ENCODE measurements around the gene FLT1.

Gene FLT1

DNA sequence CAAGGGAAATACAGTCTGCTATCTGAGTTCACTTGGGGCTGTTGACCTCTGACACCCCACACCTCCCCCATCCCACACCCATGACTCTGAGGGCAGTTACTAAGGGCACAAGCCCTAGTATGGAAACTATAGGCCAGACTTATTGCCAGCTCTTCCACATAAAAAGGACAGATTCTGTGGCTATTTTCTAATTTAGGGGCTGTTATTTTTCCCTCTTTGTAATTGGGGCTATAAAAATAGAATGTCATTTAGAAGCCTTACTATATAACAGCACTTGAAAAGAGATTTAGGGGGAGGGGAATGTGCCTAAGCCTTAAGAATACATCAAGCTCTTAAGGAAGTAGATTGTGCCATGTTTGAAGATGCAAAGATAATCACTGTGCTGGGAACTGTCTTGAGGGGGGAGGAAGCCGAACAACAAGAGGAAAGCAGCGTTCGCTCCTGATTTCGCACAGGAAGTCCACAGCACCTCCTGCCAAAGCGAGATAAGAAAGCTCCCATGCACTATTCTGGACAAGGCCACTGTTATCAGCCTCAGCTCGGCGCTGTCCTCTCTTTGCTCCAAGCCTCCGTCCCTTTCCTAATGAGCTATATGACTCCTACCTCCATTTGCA, 86.6 kb downstream of the FLT1 start:
- Histone ChIP-seq H3K4me1 (ENCODE audit: control insufficient read depth, insufficient read depth, low read length) (no peaks in the 10 kb centered on the region), H3K4me3 (ENCODE audit: low read length) (no peak overlapping the region), H3K27me3 (ENCODE audit: control insufficient read depth, insufficient read depth, low read length) (no peaks in the 10 kb centered on the region), H3K9me3 (ENCODE audit: control insufficient read depth, low read length) (no peaks in the 10 kb centered on the region), H3K9ac (ENCODE audit: low read length) (no peak overlapping the region), H3K36me3 (ENCODE audit: control insufficient read depth, insufficient read depth, low read length) (no peaks in the 10 kb centered on the region)

DNA sequence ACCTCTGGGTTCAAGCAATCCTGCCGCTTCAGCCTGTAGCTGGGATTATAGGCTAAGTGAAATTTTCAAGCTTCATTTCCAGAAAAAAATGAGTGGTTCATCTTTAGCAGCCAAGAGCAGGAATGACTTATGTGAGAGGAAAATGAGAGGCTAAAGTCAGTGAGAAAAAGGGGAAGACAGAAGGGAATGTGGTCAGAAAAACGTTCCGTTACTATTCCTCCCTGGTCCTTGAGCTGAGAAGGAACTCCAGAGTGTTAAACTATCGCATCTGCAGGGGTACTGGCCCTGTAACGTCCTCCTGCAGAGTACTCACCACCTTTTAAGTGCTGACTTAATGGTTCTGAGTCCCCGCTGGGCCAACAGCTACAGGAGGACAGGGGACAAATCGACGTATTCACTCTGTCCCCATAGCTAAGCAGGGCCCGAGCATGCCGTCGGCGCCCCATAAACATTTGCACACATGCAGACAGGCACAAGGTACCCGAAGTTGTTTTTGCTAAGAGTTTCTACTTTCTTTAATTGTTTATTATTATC, 88.1 kb downstream of the FLT1 start:
- H3K27me3 ChIP-seq (ENCODE audit: control insufficient read depth, insufficient read depth, low read length) = no peaks in the 10 kb centered on the region
- no peak overlapping the region for H3K4me3 ChIP-seq (ENCODE audit: low read length)
- H3K36me3 ChIP-seq (ENCODE audit: control insufficient read depth, insufficient read depth, low read length) = no peaks in the 10 kb centered on the region
- H3K9me3 ChIP-seq (ENCODE audit: control insufficient read depth, low read length) = no peaks in the 10 kb centered on the region
- no peak overlapping the region for H3K9ac ChIP-seq (ENCODE audit: low read length)
- no peaks in the 10 kb centered on the region for H3K4me1 ChIP-seq (ENCODE audit: control insufficient read depth, insufficient read depth, low read length)

DNA sequence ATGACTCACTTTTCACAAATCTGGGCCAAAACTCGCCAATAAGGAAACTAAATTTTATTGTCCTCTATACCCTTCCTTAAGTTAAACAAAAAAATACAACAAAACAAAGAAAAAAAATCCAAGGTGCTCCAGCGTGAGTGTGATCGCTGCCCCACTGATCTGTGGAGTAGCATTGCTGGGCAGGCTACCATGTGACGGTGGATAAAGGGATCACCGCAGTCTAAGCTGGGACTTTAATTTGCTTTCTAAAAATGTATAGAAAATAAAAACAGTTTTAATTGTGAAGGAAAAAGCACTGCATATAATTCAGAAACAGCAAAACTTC, 92.9 kb downstream of the FLT1 start:
- Histone ChIP-seq H3K36me3 (ENCODE audit: control insufficient read depth, insufficient read depth, low read length) (no peaks in the 10 kb centered on the region), H3K4me3 (ENCODE audit: low read length) (no peak overlapping the region), H3K9me3 (ENCODE audit: control insufficient read depth, low read length) (no peaks in the 10 kb centered on the region), H3K4me1 (ENCODE audit: control insufficient read depth, insufficient read depth, low read length) (no peaks in the 10 kb centered on the region), H3K27me3 (ENCODE audit: control insufficient read depth, insufficient read depth, low read length) (no peaks in the 10 kb centered on the region), H3K9ac (ENCODE audit: low read length) (no peak overlapping the region)

DNA sequence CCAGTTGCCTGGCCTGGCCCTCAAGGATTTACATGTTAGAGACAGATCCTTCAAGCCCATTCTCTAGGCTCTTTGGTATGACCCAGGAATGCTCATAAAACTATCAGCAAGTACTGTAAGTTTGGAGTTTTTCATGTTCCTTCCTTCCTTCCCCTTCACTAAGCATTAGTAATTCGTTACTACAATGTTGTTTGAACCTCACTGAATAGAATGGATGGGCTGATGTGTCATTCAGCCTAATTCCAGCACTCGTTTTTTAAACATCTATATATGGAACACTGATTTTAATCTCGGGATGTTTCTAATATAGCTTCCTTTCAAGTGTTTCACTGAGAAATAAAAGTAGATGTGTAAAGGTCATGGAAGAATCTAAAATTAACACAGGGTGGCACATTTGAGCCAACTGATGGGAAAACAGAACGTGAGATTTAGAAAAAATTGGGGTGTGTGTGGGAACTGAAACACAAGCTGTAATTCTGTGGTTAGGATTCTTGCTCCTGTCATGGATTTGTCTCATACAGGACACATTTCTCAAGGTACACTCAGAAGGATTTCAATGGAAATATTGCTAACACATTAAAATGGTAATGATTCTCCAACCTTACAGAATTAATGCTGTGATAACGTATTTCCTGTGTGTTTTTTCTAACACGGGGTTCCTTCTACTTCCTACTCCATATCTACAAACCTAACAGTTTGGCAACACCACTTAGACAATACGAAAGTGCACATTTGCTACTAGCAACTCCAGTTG, 93.4 kb downstream of the FLT1 start:
- Histone ChIP-seq H3K4me3 (ENCODE audit: low read length) (no peak overlapping the region), H3K4me1 (ENCODE audit: control insufficient read depth, insufficient read depth, low read length) (no peaks in the 10 kb centered on the region), H3K9me3 (ENCODE audit: control insufficient read depth, low read length) (no peaks in the 10 kb centered on the region), H3K36me3 (ENCODE audit: control insufficient read depth, insufficient read depth, low read length) (no peaks in the 10 kb centered on the region), H3K9ac (ENCODE audit: low read length) (no peak overlapping the region), H3K27me3 (ENCODE audit: control insufficient read depth, insufficient read depth, low read length) (no peaks in the 10 kb centered on the region)

DNA sequence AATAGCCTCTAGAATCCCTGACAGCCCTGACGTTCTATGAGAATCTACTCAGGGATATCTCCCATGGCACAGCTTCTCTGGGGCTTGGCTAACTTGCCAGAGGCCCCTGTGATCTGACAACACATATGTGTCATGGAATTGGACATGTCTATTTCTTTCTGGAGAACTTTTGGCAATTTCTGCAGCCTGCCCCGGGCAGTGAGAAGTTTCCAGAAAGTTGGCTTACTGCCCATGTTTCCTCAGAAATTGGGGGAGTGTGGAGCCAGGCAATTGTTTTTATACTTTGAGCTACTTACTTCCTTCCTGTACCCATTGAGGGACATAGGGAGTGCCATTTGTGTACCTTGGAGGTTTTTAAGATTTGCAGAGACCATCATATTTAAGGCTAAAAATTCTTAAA, 98.9 kb downstream of the FLT1 start:
- H3K9me3 ChIP-seq (ENCODE audit: control insufficient read depth, low read length) = no peaks in the 10 kb centered on the region
- no peaks in the 10 kb centered on the region for H3K4me1 ChIP-seq (ENCODE audit: control insufficient read depth, insufficient read depth, low read length)
- no peaks in the 10 kb centered on the region for H3K27me3 ChIP-seq (ENCODE audit: control insufficient read depth, insufficient read depth, low read length)
- H3K9ac ChIP-seq (ENCODE audit: low read length) = no peak overlapping the region
- H3K4me3 ChIP-seq (ENCODE audit: low read length) = no peak overlapping the region
- H3K36me3 ChIP-seq (ENCODE audit: control insufficient read depth, insufficient read depth, low read length) = no peaks in the 10 kb centered on the region

DNA sequence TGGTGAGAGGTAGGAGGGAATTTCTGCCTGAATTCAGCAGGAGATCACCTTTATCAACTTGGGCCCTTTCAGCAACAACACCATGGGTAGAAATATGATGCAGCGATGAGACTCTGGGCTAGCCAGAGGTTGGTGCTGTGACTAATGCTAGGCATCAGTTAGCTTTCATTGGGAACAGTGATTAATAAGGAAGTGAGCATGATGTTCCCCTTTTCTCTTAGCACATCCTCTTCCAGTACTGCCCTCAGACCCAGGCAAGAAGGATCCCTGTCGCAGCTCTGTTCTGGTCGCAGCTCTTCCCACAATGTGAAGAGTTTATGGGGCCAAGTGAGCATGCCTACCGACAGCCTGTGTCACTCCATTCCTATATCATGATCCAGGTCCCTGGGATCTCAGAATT, 100.5 kb downstream of the FLT1 start:
- Histone ChIP-seq H3K9me3 (ENCODE audit: control insufficient read depth, low read length) (no peaks in the 10 kb centered on the region), H3K4me3 (ENCODE audit: low read length) (no peak overlapping the region), H3K36me3 (ENCODE audit: control insufficient read depth, insufficient read depth, low read length) (no peaks in the 10 kb centered on the region), H3K9ac (ENCODE audit: low read length) (no peak overlapping the region), H3K4me1 (ENCODE audit: control insufficient read depth, insufficient read depth, low read length) (no peaks in the 10 kb centered on the region), H3K27me3 (ENCODE audit: control insufficient read depth, insufficient read depth, low read length) (no peaks in the 10 kb centered on the region)

DNA sequence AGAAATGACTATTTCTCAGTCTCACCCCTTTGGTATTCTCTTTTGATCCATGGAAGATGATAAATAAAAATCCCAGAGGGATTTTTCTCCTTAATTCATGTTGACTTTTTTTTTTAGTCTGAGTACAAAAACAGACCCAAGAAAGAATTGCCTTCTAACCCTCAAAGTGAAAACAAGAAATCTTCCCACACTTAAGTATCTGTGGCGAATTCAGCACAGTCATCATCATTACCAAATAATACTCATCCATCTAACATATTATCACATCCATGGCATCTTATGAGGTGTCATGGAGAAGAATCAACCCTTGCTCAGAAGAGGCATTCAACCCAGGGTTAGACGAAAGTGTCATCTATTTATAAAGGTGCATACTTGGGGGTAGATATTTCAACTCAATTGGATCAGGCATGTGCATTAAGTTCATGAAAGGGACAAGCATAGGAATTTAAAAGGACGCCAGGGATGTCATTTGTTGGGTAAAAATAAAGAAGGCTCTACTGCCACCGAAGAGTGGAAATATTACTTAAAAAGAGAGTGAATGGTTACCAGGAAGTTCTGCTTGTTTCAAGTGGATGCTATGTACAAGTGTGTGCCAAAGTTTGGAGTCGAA, 101.9 kb downstream of the FLT1 start:
- no peaks in the 10 kb centered on the region for H3K4me1 ChIP-seq (ENCODE audit: control insufficient read depth, insufficient read depth, low read length)
- H3K36me3 ChIP-seq (ENCODE audit: control insufficient read depth, insufficient read depth, low read length) = no peaks in the 10 kb centered on the region
- no peaks in the 10 kb centered on the region for H3K27me3 ChIP-seq (ENCODE audit: control insufficient read depth, insufficient read depth, low read length)
- H3K9ac ChIP-seq (ENCODE audit: low read length) = no peak overlapping the region
- H3K4me3 ChIP-seq (ENCODE audit: low read length) = no peak overlapping the region
- H3K9me3 ChIP-seq (ENCODE audit: control insufficient read depth, low read length) = no peaks in the 10 kb centered on the region

DNA sequence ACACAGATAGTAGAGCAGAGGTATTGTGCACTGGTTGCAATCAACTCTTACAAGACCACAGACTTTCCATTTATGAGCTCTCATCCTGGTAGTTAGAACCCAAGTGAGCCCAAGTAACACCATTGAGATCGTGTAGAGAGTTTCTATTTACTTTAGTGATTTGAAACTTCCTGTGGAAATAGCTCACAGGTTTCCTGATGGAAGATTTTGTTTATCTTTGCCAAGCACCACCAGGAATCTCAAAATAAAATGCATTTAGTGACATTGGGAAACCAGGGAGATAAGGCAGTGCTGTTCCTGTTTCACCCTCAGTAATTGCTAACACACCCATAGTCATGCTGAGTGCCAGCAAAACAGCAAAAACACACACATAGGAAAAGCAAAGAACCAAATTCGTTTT, 102.5 kb downstream of the FLT1 start:
- no peak overlapping the region for H3K4me3 ChIP-seq (ENCODE audit: low read length)
- H3K9me3 ChIP-seq (ENCODE audit: control insufficient read depth, low read length) = no peaks in the 10 kb centered on the region
- H3K9ac ChIP-seq (ENCODE audit: low read length) = no peak overlapping the region
- H3K27me3 ChIP-seq (ENCODE audit: control insufficient read depth, insufficient read depth, low read length) = no peaks in the 10 kb centered on the region
- H3K4me1 ChIP-seq (ENCODE audit: control insufficient read depth, insufficient read depth, low read length) = no peaks in the 10 kb centered on the region
- no peaks in the 10 kb centered on the region for H3K36me3 ChIP-seq (ENCODE audit: control insufficient read depth, insufficient read depth, low read length)

DNA sequence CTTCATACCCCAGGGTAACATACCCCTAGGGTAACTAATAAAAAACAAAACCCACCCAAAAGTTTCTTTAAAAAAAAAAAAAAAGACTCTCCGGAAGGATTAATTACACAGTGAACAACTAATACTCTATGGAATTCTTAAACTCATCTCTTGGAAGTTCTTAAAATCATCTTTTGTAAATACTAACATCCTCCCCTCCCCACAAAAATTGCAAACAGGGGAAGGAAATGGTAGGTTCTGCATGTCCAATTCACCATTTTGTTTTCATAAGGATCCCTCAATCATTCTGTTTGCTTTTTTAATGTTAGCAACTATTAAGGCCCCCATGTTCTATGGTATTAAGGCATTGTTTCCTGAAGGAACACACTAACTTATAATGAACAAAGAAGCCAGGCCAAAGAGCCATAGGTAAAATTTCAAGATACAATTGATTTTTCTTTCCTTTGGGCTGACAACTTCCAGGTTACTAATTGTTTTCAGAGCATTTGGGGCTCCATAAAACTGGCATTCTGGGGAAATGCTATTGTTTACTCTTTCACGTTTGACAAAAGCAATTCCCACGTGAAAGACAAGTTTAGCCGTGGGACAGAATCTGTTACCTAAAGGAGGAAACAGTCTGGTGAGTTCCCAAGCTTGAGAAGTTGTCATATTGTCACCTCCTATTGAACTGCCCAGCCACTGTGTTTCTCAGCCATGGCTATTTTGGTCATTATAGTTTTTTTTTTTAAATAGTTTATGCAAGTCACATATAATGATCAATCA, 107.0 kb downstream of the FLT1 start:
- H3K9ac ChIP-seq (ENCODE audit: low read length) = no peak overlapping the region
- no peaks in the 10 kb centered on the region for H3K4me1 ChIP-seq (ENCODE audit: control insufficient read depth, insufficient read depth, low read length)
- H3K27me3 ChIP-seq (ENCODE audit: control insufficient read depth, insufficient read depth, low read length) = no peaks in the 10 kb centered on the region
- no peaks in the 10 kb centered on the region for H3K36me3 ChIP-seq (ENCODE audit: control insufficient read depth, insufficient read depth, low read length)
- no peak overlapping the region for H3K4me3 ChIP-seq (ENCODE audit: low read length)
- H3K9me3 ChIP-seq (ENCODE audit: control insufficient read depth, low read length) = no peaks in the 10 kb centered on the region

DNA sequence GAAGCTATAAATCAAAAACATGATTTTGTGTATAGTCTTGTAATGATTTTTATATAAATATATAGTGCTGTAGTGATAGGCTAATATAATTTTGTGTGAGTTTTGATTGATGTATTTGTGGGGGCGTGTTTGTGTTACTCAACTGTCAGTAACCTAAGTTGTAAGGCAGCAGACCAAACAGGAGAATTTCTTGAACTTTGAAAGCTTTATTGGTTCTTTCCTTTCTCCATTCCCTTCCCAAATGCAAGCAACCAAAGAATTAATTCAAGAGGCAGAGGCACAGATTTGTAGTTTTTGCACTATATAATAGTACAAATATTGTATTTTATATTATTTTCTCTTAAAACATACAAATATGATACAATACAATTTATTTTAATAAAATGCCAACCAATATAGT, 109.6 kb downstream of the FLT1 start:
- no peaks in the 10 kb centered on the region for H3K36me3 ChIP-seq (ENCODE audit: control insufficient read depth, insufficient read depth, low read length)
- no peaks in the 10 kb centered on the region for H3K4me1 ChIP-seq (ENCODE audit: control insufficient read depth, insufficient read depth, low read length)
- no peaks in the 10 kb centered on the region for H3K9me3 ChIP-seq (ENCODE audit: control insufficient read depth, low read length)
- no peak overlapping the region for H3K4me3 ChIP-seq (ENCODE audit: low read length)
- no peak overlapping the region for H3K9ac ChIP-seq (ENCODE audit: low read length)
- no peaks in the 10 kb centered on the region for H3K27me3 ChIP-seq (ENCODE audit: control insufficient read depth, insufficient read depth, low read length)

DNA sequence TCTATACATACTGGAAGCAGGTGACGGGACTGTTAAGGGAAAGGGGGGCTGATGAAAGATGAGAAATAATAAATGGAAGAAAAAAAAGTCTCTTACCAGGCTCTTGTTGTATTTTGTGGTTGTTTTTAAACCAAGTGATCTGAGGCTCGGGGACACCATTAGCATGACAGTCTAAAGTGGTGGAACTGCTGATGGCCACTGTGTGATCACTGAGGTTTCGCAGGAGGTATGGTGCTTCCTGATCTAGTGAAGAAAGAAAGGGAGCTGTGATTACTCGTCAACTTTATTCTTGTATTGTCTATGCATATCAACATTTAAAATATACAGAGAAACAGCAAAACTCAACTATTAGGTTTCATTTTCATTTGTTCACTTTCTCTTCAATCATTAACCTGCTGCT, 110.1 kb downstream of the FLT1 start:
- no peaks in the 10 kb centered on the region for H3K9me3 ChIP-seq (ENCODE audit: control insufficient read depth, low read length)
- H3K4me1 ChIP-seq (ENCODE audit: control insufficient read depth, insufficient read depth, low read length) = no peaks in the 10 kb centered on the region
- no peaks in the 10 kb centered on the region for H3K27me3 ChIP-seq (ENCODE audit: control insufficient read depth, insufficient read depth, low read length)
- H3K36me3 ChIP-seq (ENCODE audit: control insufficient read depth, insufficient read depth, low read length) = no peaks in the 10 kb centered on the region
- no peak overlapping the region for H3K9ac ChIP-seq (ENCODE audit: low read length)
- no peak overlapping the region for H3K4me3 ChIP-seq (ENCODE audit: low read length)

DNA sequence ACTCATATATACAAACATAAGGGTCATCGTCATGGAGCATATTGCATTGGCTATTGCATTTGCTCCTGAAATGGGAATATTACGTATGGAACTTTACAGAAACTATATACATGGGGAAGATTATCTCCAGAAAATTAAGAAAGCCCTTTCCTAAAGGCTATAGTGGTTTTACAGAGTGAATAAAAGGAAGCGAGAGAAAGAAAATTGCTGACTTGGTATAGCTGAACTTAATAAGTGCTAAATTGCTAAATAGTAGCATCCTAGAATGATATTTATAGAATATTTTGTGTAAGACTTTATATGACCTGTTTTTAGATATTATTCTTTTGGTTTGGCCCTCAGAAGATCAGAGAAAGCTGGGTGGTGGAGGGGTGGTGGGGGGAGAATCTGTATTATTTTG, 114.6 kb downstream of the FLT1 start:
- H3K27me3 ChIP-seq (ENCODE audit: control insufficient read depth, insufficient read depth, low read length) = no peaks in the 10 kb centered on the region
- no peaks in the 10 kb centered on the region for H3K9me3 ChIP-seq (ENCODE audit: control insufficient read depth, low read length)
- H3K4me3 ChIP-seq (ENCODE audit: low read length) = no peak overlapping the region
- H3K9ac ChIP-seq (ENCODE audit: low read length) = no peak overlapping the region
- no peaks in the 10 kb centered on the region for H3K4me1 ChIP-seq (ENCODE audit: control insufficient read depth, insufficient read depth, low read length)
- no peaks in the 10 kb centered on the region for H3K36me3 ChIP-seq (ENCODE audit: control insufficient read depth, insufficient read depth, low read length)

Measured in mucosa of stomach (tissue), 1 donor.